K562 (cell line): ENCODE data around the gene SERPINE1. TPM values are rescaled to one million over a fixed set of nuclear protein-coding genes. Genes with fewer than 3 reads are reported as not detected.
"Not testable (repeated sequence)": the region's sequence is repeated elsewhere in the genome, so short reads cannot be mapped to it uniquely, and the experiment has no call there.

Experiments
- ATAC-seq: fragments of 200-7000 bp; cut with Tn5 transposase; 3 replicates; pipeline ENCODE4 v1.9.1; 2020; ENCODE audit warnings: moderate library complexity
- BruUV-seq: library from RNA; stranded (reverse); fragments of 400-500 nt; replicated peaks from 2 replicates; lab custom pipeline; 2021; lab: Mats Ljungman, UMichigan
- CTCF ChIA-PET: fragments of 300-600 bp; formaldehyde crosslinking; extraction: SDS; loops from one replicate; lab custom pipeline; 2021; ENCODE audit warnings: low intra/inter-chr PET ratio; lab: Yijun Ruan, JAX
- POLR2A ChIA-PET: fragments of 300-600, 350-650 bp; sonication (Branson Sonifier 250); formaldehyde crosslinking; extraction: SDS; loops from one replicate; lab custom pipeline; 2021; ENCODE audit warnings: antibody characterized with exemption, inconsistent platforms; lab: Yijun Ruan, JAX
- DNase-seq, 4 experiments: peaks; one replicate each; pipeline versions ENCODE4 v3.0.0 to v3.0.0-alpha.2; 2011 to 2018; ENCODE audit warnings: low spot score in 3 of 4, mixed read lengths in 3 of 4; ENCODE audit errors: extremely low read depth in 1 of 4
- FAIRE-seq: peaks from 2 replicates; lab custom pipeline; 2011; peaks lifted over from hg19 to GRCh38; lab: Jason Lieb, UNC
- H2AFZ ChIP-seq: 2 replicates; pipeline ENCODE4 v1.6.0; 2011; ENCODE audit warnings: low read depth, low read length, control low read depth, inconsistent platforms
- H3K27ac ChIP-seq: fragments of 200-600 bp; 3 replicates; pipeline ENCODE4 v1.8.0; 2011; ENCODE audit warnings: low read depth, mild to moderate bottlenecking, control low read depth, inconsistent platforms, low read length, moderate library complexity, mixed read lengths; ENCODE audit errors: extremely low read depth
- H3K27me3 ChIP-seq, 2 experiments: fragments of 300-600 bp in 1 of 2; 2 replicates in 1 of 2; 3 replicates in 1 of 2; pipeline versions ENCODE4 v1.6.0 to v1.8.0; 2011; ENCODE audit warnings: inconsistent platforms in 2 of 2, low read length in 2 of 2, mild to moderate bottlenecking in 1 of 2, mixed read lengths in 1 of 2, moderate library complexity in 1 of 2; ENCODE audit not compliant: control insufficient read depth in 2 of 2, insufficient read depth in 2 of 2
- H3K36me3 ChIP-seq: fragments of 300-600 bp; 3 replicates; pipeline ENCODE4 v1.8.0; 2011; ENCODE audit warnings: mild to moderate bottlenecking, low read length, inconsistent platforms; ENCODE audit not compliant: control insufficient read depth, insufficient read depth
- H3K4me1 ChIP-seq, 2 experiments: fragments of 200-600 bp in 1 of 2; replicated peaks in 1 of 2; 2 replicates in 1 of 2; 3 replicates in 1 of 2; pipeline versions ENCODE4 v1.5.1 to v1.8.0; 2011; ENCODE audit warnings: inconsistent platforms in 2 of 2, low read length in 2 of 2, mild to moderate bottlenecking in 1 of 2, mixed read lengths in 1 of 2, moderate library complexity in 1 of 2; ENCODE audit not compliant: control insufficient read depth in 2 of 2, insufficient read depth in 2 of 2
- H3K4me2 ChIP-seq: 2 replicates; pipeline ENCODE4 v1.6.1; 2011; ENCODE audit warnings: low read length, control low read depth, inconsistent platforms, mixed read lengths; ENCODE audit not compliant: insufficient read depth
- H3K4me3 ChIP-seq: fragments of 200-600 bp; sonication (generic), shearing (Covaris generic); 2 replicates; pipeline ENCODE4 v1.5.1; 2016; ENCODE audit warnings: control low read depth, inconsistent platforms
- H3K79me2 ChIP-seq: fragments of 200-600 bp; 3 replicates; pipeline ENCODE4 v1.8.0; 2011; ENCODE audit warnings: low read length, inconsistent platforms; ENCODE audit not compliant: control insufficient read depth, insufficient read depth
- H3K9ac ChIP-seq, 2 experiments: 2 replicates each; pipeline versions ENCODE4 v1.6.0 to v1.6.1; 2011; ENCODE audit warnings: low read depth in 2 of 2, low read length in 2 of 2, control low read depth in 1 of 2, inconsistent platforms in 1 of 2, mild to moderate bottlenecking in 1 of 2, mixed read lengths in 1 of 2; ENCODE audit not compliant: insufficient read depth in 1 of 2
- H3K9me1 ChIP-seq: one replicate; pipeline ENCODE4 v1.6.0; 2011; ENCODE audit warnings: inconsistent platforms, mild to moderate bottlenecking, low read length, moderate library complexity; ENCODE audit not compliant: control insufficient read depth, insufficient read depth
- H3K9me3 ChIP-seq: replicated peaks from 2 replicates; pipeline ENCODE4 v1.5.1; 2011; ENCODE audit warnings: low read depth, low read length, inconsistent platforms; ENCODE audit not compliant: control insufficient read depth, insufficient read depth
- H4K20me1 ChIP-seq: replicated peaks from 2 replicates; pipeline ENCODE4 v1.6.1; 2011; ENCODE audit warnings: low read length, inconsistent platforms, mixed read lengths; ENCODE audit not compliant: control insufficient read depth, insufficient read depth
- FOS ChIP-seq: IDR thresholded peaks from 3 replicates; pipeline ENCODE4 v1.6.1; 2011; ENCODE audit not compliant: insufficient read length; ENCODE audit errors: extremely low read depth
- HDAC8 ChIP-seq: fragments of 450-650 bp; IDR thresholded peaks from 2 replicates; pipeline ENCODE4 v1.6.1; 2016; ENCODE audit warnings: mild to moderate bottlenecking, missing genetic modification characterization, moderate library complexity, missing compliant biosample characterization
- ZNF740 ChIP-seq, 3 experiments: fragments of 200-800 bp in 1 of 3; sonication (Bioruptor generic) in 1 of 3; sonication (generic) in 1 of 3; formaldehyde crosslinking in 1 of 3; IDR thresholded peaks; 2 replicates each; pipeline versions ENCODE4 v1.6.1 to v1.8.0; 2016 to 2022; ENCODE audit warnings: mild to moderate bottlenecking in 2 of 3, missing compliant biosample characterization in 2 of 3, missing genetic modification characterization in 2 of 3, missing genetic modification reagents in 1 of 3
- WGBS: fragments of 100-300 bp; shearing (Covaris generic); methylation state at CpG from one replicate; pipeline ENCODE4 v1.1.6; 2016; ENCODE audit warnings: low coverage, mixed read lengths; ENCODE audit not compliant: insufficient coverage; ENCODE audit errors: missing lambda C conversion rate; 5-methylcytosine and 5-hydroxymethylcytosine counted together
- in situ Hi-C: fragments of 300-500 bp; cut with MboI; formaldehyde crosslinking; loops from 4 replicates; pipeline ENCODE4 v1.15.0; 2018; ENCODE audit warnings: inconsistent platforms, mixed read lengths
- intact Hi-C: fragments of 100-400 bp; cut with micrococcal nuclease; formaldehyde crosslinking; loops from 2 replicates; pipeline ENCODE4 v1.14.2; 2022
- polyA plus RNA-seq, 8 experiments: library from polyadenylated mRNA; depleted of rRNA in 4 of 8; stranded (reverse) in 5 of 8; unstranded in 3 of 8; fragments of >200 nt; fragmentation: Nextera tagmentation in 2 of 8; fragmentation: Illumina TruSeq in 1 of 8; extraction: Ambion mirVana in 2 of 8; extraction: Trizol in 1 of 8; gene quantifications; 2 replicates each; pipeline versions ENCODE4 v1.2.1 to v1.2.3, GENCODE V29; 2011 to 2014; ENCODE audit warnings: inconsistent platforms in 1 of 8, missing spikeins in 1 of 8
- total RNA-seq, 7 experiments: library from RNA; depleted of rRNA in 6 of 7; stranded (reverse); fragments of >200 nt in 6 of 7; fragmentation: Illumina TruSeq in 2 of 7; extraction: Trizol in 2 of 7; gene quantifications; 2 replicates each; pipeline versions ENCODE4 v1.2.1 to v1.2.3, GENCODE V29; 2011 to 2021; ENCODE audit warnings: low replicate concordance in 1 of 7

SERPINE1 gene
- total and polyA plus RNA-seq, 9 of the 15 experiments (the other 6 are each of a cell fraction or from before 2014, with no cell fraction given), result 0.22 to 4.8 (median 0.91) TPM

GRCh38 chr7:101102026-101102425 lies 24.9 kb upstream of the SERPINE1 start (continued):
- no peak for TF ChIP-seq FOS
- no peak for TF ChIP-seq HDAC8 (tag)
- TF ChIP-seq ZNF740 (CRISPR knock-in tag; IDR thresholded peaks at IDR 0.05), result no peak
- no peak for TF ChIP-seq ZNF740 (tag; IDR thresholded peaks at IDR 0.05)

GRCh38 chr7:101103701-101104100 lies 23.2 kb upstream of the SERPINE1 start:
- 90% methylated on average over 10 of the region's 10 CpGs for WGBS
- FAIRE-seq, H4K20me1 ChIP-seq, intact Hi-C loops, H3K9me1 ChIP-seq, in situ Hi-C loops, H3K9me3 ChIP-seq, H3K36me3 ChIP-seq, CTCF ChIA-PET, H3K4me2 ChIP-seq, H3K79me2 ChIP-seq, BruUV-seq, H3K27me3 ChIP-seq, H3K4me3 ChIP-seq, DNase-seq, ATAC-seq: not testable (repeated sequence)
- Histone ChIP-seq H3K27ac (peak overlapping the region; percentile 29; the same call in 1 of the 3 replicates), H3K9ac (peak overlapping the region; percentile 16 to 80; a peak in 3 of 4 replicates), H2AFZ (peak overlapping the region; percentile 73), H3K4me1 (peaks cover 39 to 46% of the 10 kb centered on the region in 2 experiments)
- POLR2A ChIA-PET, result interaction anchor here (0.6 to 1.1 kb wide), 5 partner anchors 10 to 88 kb away, joined by 3 to 4 read pairs (median 3); no protein-coding TSS in a partner anchor
